DLD1 (cell line): Measurements from ENCODE around the gene TCEANC2.
"Not testable (repeated sequence)": the region's sequence is repeated elsewhere in the genome, so short reads cannot be mapped to it uniquely, and the experiment has no call there.

ENCODE experiments used
- in situ Hi-C: cut with HindIII; loops from 2 replicates; pipeline ENCODE4 v1.10.0; 2017; ENCODE audit warnings: low sequenced_read_pairs

The TCEANC2 gene

GRCh38 chr1:54052934-54053744 is at the start of gene TCEANC2, which contains the start of gene TMEM59:
TSS of gene TCEANC2 (plus strand) at chr1:54053608. CDS start at chr1:54054423, 815 bp downstream.
TSS of gene TMEM59 (minus strand) at chr1:54053204. CDS start at chr1:54053188, 16 bp downstream.
- in situ Hi-C loops: no loop called here

- in situ Hi-C loops: not testable (repeated sequence)
These were observed 49.5 kb upstream of the TCEANC2 start for GRCh38 chr1:54003750-54004480.

- in situ Hi-C loops: no loop called here
These were observed 48.8 kb upstream of the TCEANC2 start for GRCh38 chr1:54004481-54005049.

GRCh38 chr1:54006508-54006907 is 46.9 kb upstream of the TCEANC2 start:
- in situ Hi-C loops: no loop called here

GRCh38 chr1:54007613-54008012 is 45.8 kb upstream of the TCEANC2 start:
- in situ Hi-C loops: no loop called here

- in situ Hi-C loops: no loop called here
These were observed 44.5 kb upstream of the TCEANC2 start for GRCh38 chr1:54008876-54009275.

GRCh38 chr1:54009406-54009805 is 44.0 kb upstream of the TCEANC2 start:
- in situ Hi-C loops: no loop called here

- in situ Hi-C loops: no loop called here
These were observed 42.8 kb upstream of the TCEANC2 start for GRCh38 chr1:54010415-54011117.

GRCh38 chr1:54011316-54012007 is 41.9 kb upstream of the TCEANC2 start:
- in situ Hi-C loops: no loop called here

- in situ Hi-C loops: no loop called here
These were observed 41.4 kb upstream of the TCEANC2 start for GRCh38 chr1:54012008-54012325.

GRCh38 chr1:54012863-54013262 is 40.5 kb upstream of the TCEANC2 start:
- in situ Hi-C loops: no loop called here

GRCh38 chr1:54013393-54014008 is 39.9 kb upstream of the TCEANC2 start:
- in situ Hi-C loops: no loop called here

- in situ Hi-C loops: no loop called here
These were observed 39.3 kb upstream of the TCEANC2 start for GRCh38 chr1:54014009-54014629.

- in situ Hi-C loops: no loop called here
These were observed 36.8 kb upstream of the TCEANC2 start for GRCh38 chr1:54016343-54017282.

GRCh38 chr1:54017979-54018378 is 35.4 kb upstream of the TCEANC2 start, which contains the start of gene LDLRAD1:
TSS of gene LDLRAD1 (minus strand) at chr1:54018186. CDS start at chr1:54018112, 74 bp downstream.
- in situ Hi-C loops: no loop called here

GRCh38 chr1:54018635-54019034 is 34.8 kb upstream of the TCEANC2 start:
- in situ Hi-C loops: no loop called here

GRCh38 chr1:54019562-54020176 is 33.7 kb upstream of the TCEANC2 start:
- in situ Hi-C loops: not testable (repeated sequence)

GRCh38 chr1:54024358-54024757 is 29.1 kb upstream of the TCEANC2 start:
- in situ Hi-C loops: no loop called here
